ENCODE measurements around the gene MUC13. TPM values are rescaled to one million over a fixed set of nuclear protein-coding genes. Genes with fewer than 3 reads are reported as not detected.

MUC13 gene
- total and polyA plus RNA-seq, 2 donors from 2014 or later = 1.9 to 6.4 TPM

- no peak overlapping the region for H3K27ac ChIP-seq (ENCODE audit: low read depth in 2 of 2, low read length in 2 of 2)
- H3K4me3 ChIP-seq (ENCODE audit: low read length in 3 of 3) = no peak overlapping the region
- FAIRE-seq (no peak), DNase-seq (no peak)
- peaks cover 0 to 2% (median 0%) of the 10 kb centered on the region in 3 donors for H3K36me3 ChIP-seq (ENCODE audit: control insufficient read depth in 2 of 3, insufficient read depth in 3 of 3, low read length in 3 of 3)
- no peaks in the 10 kb centered on the region for H3K9me3 ChIP-seq (ENCODE audit: control insufficient read depth in 2 of 3, insufficient read depth in 1 of 3, low read length in 3 of 3)
- H3K4me1 ChIP-seq (ENCODE audit: control insufficient read depth in 2 of 3, insufficient read depth in 2 of 3, low read depth in 1 of 3, low read length in 3 of 3) = no peaks in the 10 kb centered on the region
- H3K9ac ChIP-seq (ENCODE audit: low read length in 3 of 3) = no peak overlapping the region
- intact Hi-C loops (cut with DNase I) = no loop called here
- no peaks in the 10 kb centered on the region for H3K27me3 ChIP-seq (ENCODE audit: control insufficient read depth, insufficient read depth, low read length)
- TF ChIP-seq CTCF (IDR thresholded peaks at IDR 0.05; ENCODE audit: borderline replicate concordance, extremely low read depth, insufficient read depth) = no peak
Measured at GRCh38 chr3:124978627-124979026, 44.1 kb upstream of the MUC13 start.

- no peaks in the 10 kb centered on the region for H3K9me3 ChIP-seq (ENCODE audit: control insufficient read depth in 2 of 3, insufficient read depth in 1 of 3, low read length in 3 of 3)
- intact Hi-C loops (cut with DNase I) = no loop called here
- peaks cover 0 to 2% (median 0%) of the 10 kb centered on the region in 3 donors for H3K36me3 ChIP-seq (ENCODE audit: control insufficient read depth in 2 of 3, insufficient read depth in 3 of 3, low read length in 3 of 3)
- FAIRE-seq (no peak), DNase-seq (peak in 1 of 5 donors; percentile 9)
- no peaks in the 10 kb centered on the region for H3K4me1 ChIP-seq (ENCODE audit: control insufficient read depth in 2 of 3, insufficient read depth in 2 of 3, low read depth in 1 of 3, low read length in 3 of 3)
- H3K9ac ChIP-seq (ENCODE audit: low read length in 3 of 3) = no peak overlapping the region
- no peak overlapping the region for H3K27ac ChIP-seq (ENCODE audit: low read depth in 2 of 2, low read length in 2 of 2)
- H3K27me3 ChIP-seq (ENCODE audit: control insufficient read depth, insufficient read depth, low read length) = no peaks in the 10 kb centered on the region
- no peak for TF ChIP-seq CTCF (IDR thresholded peaks at IDR 0.05; ENCODE audit: borderline replicate concordance, extremely low read depth, insufficient read depth)
- no peak overlapping the region for H3K4me3 ChIP-seq (ENCODE audit: low read length in 3 of 3)
Measured at GRCh38 chr3:124976383-124976782, 41.8 kb upstream of the MUC13 start.

- no peaks in the 10 kb centered on the region for H3K27me3 ChIP-seq (ENCODE audit: control insufficient read depth, insufficient read depth, low read length)
- TF ChIP-seq CTCF (IDR thresholded peaks at IDR 0.05; ENCODE audit: borderline replicate concordance, extremely low read depth, insufficient read depth) = no peak
- no peak for FAIRE-seq
Measured at GRCh38 chr3:124974691-124975090, 40.1 kb upstream of the MUC13 start.

GRCh38 chr3:124973290-124973689, 38.7 kb upstream of the MUC13 start:
- no peak overlapping the region for H3K9ac ChIP-seq (ENCODE audit: low read length in 3 of 3)
- no peak for DNase-seq
- peaks cover 0 to 6% (median 4%) of the 10 kb centered on the region in 3 donors for H3K4me1 ChIP-seq (ENCODE audit: control insufficient read depth in 2 of 3, insufficient read depth in 2 of 3, low read depth in 1 of 3, low read length in 3 of 3)
- H3K9me3 ChIP-seq (ENCODE audit: control insufficient read depth in 2 of 3, insufficient read depth in 1 of 3, low read length in 3 of 3) = no peaks in the 10 kb centered on the region
- intact Hi-C loops (cut with DNase I) = no loop called here
- no peak for TF ChIP-seq CTCF (IDR thresholded peaks at IDR 0.05; ENCODE audit: borderline replicate concordance, extremely low read depth, insufficient read depth)
- no peak overlapping the region for H3K27ac ChIP-seq (ENCODE audit: low read depth in 2 of 2, low read length in 2 of 2)
- H3K27me3 ChIP-seq (ENCODE audit: control insufficient read depth, insufficient read depth, low read length) = no peaks in the 10 kb centered on the region
- peaks cover 0 to 2% (median 0%) of the 10 kb centered on the region in 3 donors for H3K36me3 ChIP-seq (ENCODE audit: control insufficient read depth in 2 of 3, insufficient read depth in 3 of 3, low read length in 3 of 3)
- no peak for FAIRE-seq
- no peak overlapping the region for H3K4me3 ChIP-seq (ENCODE audit: low read length in 3 of 3)

More at GRCh38 chr3:124974691-124975090, 40.1 kb upstream of the MUC13 start:
- H3K4me3 ChIP-seq (ENCODE audit: low read length in 3 of 3) = no peak overlapping the region
- H3K9ac ChIP-seq (ENCODE audit: low read length in 3 of 3) = no peak overlapping the region
- H3K9me3 ChIP-seq (ENCODE audit: control insufficient read depth in 2 of 3, insufficient read depth in 1 of 3, low read length in 3 of 3) = no peaks in the 10 kb centered on the region
- peaks cover 0 to 2% (median 1%) of the 10 kb centered on the region in 3 donors for H3K4me1 ChIP-seq (ENCODE audit: control insufficient read depth in 2 of 3, insufficient read depth in 2 of 3, low read depth in 1 of 3, low read length in 3 of 3)
- intact Hi-C loops (cut with DNase I) = no loop called here
- no peak for DNase-seq
- H3K36me3 ChIP-seq (ENCODE audit: control insufficient read depth in 2 of 3, insufficient read depth in 3 of 3, low read length in 3 of 3) = peaks cover 0 to 2% (median 0%) of the 10 kb centered on the region in 3 donors
- H3K27ac ChIP-seq (ENCODE audit: low read depth in 2 of 2, low read length in 2 of 2) = no peak overlapping the region

Data from kidney (tissue), 14 donors.